Measurements from ENCODE around the gene FGGY.

FGGY gene

GRCh38 chr1:59316497-59317128, 19.7 kb downstream of the FGGY start:
- DNase-seq: no peak

DNA sequence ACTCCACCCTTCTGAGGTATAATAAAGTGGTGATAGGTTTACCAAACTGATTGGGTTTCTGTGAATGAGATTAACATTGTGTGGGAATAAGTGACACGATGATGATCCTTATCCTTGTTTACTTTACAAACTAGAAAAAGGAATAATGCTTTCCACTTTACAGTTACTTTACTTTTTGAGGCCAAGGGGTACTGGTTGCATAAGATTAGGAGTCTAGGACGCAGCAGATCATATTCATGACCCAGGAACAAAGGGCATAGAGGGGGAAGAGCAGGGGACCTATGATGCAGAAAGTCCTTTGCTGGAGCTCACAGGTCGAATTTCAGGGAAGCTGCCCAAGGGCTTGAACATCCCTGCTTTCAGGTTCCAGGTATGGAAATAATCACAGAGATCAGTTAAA, 20.4 kb downstream of the FGGY start:
- no peak for DNase-seq

DNA sequence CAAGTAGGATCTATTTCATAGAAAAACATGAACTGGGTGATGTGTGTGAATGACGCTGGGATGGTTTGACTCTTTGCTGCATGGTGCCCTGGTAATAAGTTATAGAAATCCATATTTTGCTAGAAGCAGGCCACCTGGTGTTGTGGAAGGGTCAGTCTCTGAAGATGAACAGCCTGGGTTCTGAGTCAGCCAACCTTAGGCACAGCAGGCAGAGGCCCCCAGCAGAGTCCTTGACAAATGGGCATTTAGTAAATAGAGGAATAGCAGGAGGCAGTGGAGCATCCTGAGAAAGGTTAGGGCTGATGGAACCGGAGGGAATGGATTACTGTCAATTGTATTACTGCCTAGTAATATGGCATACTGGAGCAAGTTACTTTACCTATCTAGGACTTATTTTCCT, 20.9 kb downstream of the FGGY start:
- DNase-seq: no peak

DNA sequence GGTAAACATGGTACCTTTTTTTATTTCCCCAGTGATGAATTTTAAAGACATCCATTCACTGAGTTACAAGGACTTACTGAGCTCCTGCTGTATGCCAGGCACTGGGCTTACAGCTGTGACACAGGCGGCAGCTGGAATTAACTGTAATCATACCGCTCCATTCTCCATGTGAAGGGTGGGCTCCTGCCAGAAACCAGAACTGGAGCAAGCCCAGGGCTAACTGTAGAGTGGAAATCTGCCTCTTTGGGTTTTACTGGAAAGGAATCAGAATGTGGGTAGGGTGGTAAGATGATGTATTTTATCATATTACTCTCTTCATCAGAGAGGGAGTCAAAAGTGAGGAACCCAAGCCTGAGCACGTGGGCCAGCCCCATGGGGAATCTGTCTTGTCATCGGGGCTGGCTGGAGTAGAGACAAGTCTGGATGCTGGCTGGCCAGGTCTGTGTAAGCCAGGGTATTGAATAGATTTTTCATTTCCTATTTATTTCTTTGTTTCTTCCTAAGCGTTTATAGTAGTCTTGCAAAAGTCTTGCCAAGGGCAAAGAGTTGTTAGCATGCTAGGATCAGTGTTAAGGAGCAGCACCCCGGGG, 21.5 kb downstream of the FGGY start:
- no peak for DNase-seq

DNA sequence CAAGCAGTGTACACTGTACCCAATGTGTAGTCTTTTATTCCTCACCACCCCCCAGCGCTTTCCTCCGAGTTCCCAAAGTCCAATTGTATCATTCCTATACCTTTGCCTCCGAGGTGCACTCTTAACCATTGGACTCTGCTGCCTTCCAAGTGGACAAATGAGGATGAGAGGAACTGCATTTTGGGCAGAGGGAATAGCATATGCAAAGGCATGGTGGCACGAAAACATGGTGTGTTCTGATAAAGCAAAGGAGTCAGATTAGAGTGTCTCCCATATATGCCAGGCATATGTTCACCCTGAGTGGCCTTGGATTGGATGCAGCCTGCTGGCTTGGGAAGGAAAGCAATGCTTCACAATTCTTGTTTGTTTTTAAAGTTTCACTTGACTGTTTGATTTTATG, 25.5 kb downstream of the FGGY start:
- no peak for DNase-seq

DNA sequence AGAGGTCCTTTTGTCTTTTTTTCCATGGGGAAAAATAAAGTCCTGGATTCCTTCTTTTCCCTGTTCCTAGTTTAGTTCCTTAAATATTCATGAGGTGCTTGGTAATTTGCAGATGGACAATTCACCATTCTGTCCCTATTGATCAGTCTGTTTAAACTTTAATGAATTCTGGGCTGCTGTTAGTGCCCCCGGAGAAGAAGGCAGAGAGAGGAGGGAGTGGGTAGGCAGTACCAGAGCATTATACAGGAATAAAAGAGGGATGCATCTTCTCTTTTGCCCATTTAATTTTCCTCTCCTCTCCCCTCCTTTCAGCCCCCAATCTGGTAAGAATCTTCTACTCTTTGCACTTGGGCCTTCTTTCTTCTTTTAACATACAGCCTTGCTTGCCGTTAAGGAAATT, 25.9 kb downstream of the FGGY start:
- no peak for DNase-seq

DNA sequence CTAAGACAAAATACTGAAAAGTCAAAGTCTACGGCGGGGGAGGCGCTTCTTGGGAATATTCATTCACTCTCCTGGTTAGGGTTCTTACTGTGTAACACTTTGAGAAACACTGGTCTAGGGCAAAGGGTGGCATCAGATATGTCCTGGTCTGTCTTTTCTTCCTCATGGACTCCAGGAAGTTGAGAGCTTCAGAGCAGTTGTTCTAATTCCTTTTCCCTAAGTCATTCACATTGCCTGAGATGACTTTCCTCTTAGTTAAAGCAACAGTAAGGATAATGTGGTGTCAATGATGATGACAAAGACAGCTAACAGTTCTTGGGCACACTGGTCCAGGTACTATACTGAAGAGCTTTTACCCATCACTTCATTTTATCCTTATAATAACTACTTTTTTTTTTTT, 27.0 kb downstream of the FGGY start:
- DNase-seq: no peak

- no peak for DNase-seq
Measured at GRCh38 chr1:59328353-59328752, 31.5 kb downstream of the FGGY start.

- no peak for DNase-seq
Measured at GRCh38 chr1:59329412-59330053, 32.6 kb downstream of the FGGY start.

DNA sequence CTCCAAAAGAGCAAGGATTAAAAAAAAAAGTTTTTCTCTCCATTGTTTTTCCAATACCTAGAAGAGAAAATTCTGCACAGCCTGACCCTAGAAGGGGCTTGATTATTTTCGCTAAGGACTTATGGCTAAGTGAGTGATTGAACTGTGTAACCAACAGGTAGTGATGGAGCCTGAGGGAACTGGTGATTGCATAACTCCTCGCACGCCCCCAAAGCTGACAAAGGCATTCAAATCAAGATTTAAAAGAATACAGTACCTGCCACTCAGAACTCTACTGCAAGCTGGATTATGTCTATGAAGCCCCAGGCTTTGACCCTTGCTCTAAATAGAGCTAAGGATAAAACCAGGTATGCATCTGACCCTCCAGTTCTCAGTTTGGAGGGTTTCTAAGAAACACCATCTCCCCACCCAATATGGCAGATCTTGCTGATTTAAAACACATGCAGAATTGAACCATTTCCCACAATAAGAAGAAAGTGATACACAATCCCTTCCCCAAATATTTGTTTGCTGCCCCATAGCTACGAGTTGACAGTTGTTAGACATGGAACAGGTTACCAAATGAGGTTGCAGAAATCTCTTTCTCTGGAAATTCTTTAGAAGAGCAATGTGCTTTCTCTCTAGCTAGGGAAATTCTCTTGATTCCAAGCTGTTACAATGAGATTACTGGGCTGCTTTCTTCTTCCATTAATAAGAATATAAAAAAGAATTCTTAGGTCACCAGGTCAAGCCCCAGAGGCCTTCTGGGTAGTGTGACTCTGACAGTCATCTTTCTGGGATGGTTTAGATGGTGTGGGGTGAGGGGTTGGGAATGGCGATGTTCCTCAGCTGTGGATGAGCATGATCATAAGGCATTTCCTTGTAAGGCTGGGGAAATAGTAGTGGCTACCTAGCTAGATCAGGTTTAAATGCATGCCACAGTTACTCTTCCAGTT, 35.1 kb downstream of the FGGY start:
- no peak for DNase-seq

DNA sequence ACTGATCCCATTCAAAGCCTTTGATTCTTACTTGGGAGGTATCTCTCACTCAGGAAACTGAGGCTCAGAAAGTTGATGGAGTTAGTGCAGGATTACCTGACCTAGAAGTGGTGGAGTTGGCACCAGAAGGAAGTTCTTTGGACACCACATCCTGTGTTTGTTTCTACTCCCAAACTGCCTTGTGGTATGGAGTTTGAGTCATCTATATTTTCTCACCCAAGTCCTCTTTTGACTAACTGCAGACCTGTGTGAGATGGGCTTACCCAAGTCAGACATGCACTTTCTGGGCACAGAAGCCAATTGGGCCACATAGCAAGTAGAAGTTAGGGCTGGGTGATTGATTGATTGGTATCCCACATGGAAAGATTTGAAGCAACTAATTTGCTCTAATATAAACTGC, 36.1 kb downstream of the FGGY start:
- no peak for DNase-seq

- no peak for DNase-seq
Measured at GRCh38 chr1:59333626-59334277, 36.9 kb downstream of the FGGY start.

DNA sequence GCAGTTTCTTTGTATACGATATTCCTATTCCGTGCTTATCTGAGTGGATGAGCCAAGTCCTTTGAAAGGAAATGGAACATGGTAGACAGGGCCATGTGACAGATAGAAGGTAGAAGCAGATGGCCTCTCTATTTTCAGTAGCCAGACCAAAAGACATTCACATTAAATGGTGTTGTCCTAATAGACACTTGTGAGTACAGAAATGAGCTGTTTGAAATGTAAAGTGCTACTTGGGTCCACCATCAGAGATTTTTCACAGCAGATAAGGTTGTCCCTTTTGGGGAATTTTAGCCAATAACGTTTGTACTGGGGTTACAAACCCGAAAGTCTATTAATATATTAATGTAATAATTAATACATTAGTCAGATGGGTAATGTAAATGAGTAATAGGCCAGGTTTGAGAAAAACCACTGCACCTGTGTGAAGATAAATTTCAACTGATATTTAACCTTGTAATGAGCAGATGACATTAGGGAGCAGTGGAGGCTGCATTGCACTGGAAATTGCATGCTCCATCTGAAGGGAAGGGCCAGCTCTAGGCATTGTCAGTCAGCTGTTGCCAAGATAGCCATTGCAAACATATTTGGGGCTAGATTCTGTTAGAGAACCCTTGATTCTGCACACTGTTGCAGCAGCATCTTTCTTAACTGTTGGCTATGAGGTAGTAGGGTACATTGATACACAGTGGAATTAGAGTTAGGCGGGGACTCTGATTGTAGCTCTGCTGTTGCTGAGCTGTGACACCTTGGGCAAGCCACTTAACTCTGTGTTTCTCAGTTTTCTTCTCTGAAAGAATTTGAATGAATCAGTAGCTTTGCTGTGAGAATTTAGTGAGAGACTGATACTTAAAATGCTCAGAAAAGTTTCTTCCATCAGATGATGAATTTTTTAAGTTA, 43.8 kb downstream of the FGGY start:
- no peak for DNase-seq

GRCh38 chr1:59342801-59343575, 46.1 kb downstream of the FGGY start:
- DNase-seq: no peak

DNA sequence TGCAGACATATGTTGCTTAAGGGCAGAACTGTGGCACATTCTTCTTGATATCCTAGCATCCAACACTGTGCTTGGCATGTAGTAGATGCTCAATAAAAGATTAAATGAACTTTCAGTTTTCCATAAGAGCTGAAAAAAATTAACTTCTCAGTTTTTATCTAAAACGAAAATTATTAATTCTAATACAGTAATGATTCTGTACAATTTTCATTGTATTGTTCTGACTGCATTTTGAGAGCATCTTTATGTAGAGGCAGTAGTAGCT, 46.6 kb downstream of the FGGY start:
- DNase-seq: no peak

DNA sequence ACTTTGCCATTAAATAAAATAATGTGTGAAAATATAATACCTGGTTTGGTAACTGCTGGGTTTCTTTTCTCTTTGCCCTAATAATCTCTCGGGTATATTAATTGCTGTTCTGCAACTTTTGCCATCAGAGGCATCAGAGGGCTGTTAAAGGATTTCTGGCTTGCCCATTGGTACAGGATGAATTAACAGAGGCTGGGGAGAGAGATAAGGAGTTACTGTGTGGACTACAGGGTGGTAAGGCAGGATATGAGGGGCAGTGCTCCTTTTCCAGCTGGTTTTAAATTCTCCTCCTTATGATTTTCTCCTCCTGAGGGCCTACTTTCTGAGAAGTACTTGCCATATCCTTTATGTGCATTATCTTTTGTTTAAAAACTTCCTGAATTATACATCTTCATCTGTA, 48.3 kb downstream of the FGGY start:
- DNase-seq: no peak

- DNase-seq: no peak
Measured at GRCh38 chr1:59346429-59346828, 49.5 kb downstream of the FGGY start.

DNA sequence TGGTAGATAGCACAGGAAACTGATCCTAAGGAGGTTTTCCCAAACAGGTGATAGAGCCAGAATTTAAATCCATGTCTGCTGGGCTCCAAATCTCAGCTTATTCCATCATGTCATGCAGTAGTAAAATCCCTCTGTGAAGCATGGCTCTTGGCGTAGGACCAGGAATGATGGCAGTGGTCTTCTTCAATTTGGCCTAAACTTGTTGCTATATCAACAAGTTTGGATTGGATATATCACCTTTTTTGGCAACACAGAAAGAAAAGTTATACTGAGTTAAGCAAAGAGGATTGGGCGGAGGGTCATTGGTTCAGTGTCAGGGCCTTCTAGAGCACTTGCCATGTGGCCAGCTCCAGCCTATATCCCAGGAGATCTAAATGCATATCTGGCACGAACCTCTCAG, 52.2 kb downstream of the FGGY start:
- no peak for DNase-seq

DNA sequence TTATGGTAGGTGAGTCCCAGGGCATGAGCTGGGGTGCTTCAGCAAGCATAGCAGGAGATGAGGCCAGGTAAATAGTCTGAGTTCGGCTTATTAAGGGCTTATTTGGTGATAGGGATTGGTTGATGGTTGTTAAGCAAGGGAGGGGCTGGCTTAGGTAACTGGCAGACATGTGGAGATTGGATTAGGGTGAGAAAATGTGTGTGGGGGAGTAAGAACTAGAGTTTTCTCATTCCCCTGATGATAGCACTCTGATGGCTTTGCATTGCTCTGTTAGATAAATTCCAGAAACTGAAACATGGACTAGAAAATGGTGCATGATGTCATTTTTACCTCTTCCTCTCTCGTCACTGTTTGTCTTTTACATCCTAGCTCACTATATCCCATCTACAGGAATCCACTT, 53.6 kb downstream of the FGGY start:
- no peak for DNase-seq

- DNase-seq: no peak
Measured at GRCh38 chr1:59352065-59352464, 55.2 kb downstream of the FGGY start.

DNA sequence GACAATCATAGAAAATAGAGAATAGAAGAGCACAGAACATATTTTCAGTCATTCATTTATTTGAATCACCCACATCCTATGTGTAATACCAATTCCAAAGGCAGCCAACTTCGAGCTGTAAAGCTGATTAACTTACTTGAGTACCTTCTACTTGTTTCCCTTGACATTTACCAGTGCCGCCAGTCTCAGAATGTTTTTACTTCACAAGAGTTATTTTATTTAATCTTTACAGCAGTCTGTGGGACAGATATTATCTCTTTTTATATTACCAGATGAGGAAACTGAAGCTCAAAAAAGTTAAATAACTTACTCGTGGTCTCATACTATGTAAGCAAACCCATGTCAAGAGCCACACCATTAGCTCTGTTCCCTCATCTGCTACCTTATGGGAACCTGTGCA, 56.6 kb downstream of the FGGY start:
- no peak for DNase-seq
